GM10248 (cell line): ENCODE measurements around the gene MTMR3.
"Not testable (repeated sequence)": the region's sequence is repeated elsewhere in the genome, so short reads cannot be mapped to it uniquely, and the experiment has no call there.

Experiments used
- CTCF ChIA-PET: fragments of 300-600 bp; sonication (Branson Sonifier 250); formaldehyde crosslinking; extraction: SDS; loops from one replicate; lab custom pipeline; 2021; ENCODE audit warnings: antibody characterized with exemption; lab: Yijun Ruan, JAX
- POLR2A ChIA-PET: fragments of 350-650 bp; sonication (Branson Sonifier 250); formaldehyde crosslinking; extraction: SDS; loops from one replicate; lab custom pipeline; 2020; ENCODE audit warnings: antibody characterized with exemption; lab: Yijun Ruan, JAX
- DNase-seq: peaks from one replicate; pipeline ENCODE4 v3.0.0; 2012; ENCODE audit errors: extremely low spot score
- CTCF ChIP-seq: IDR thresholded peaks from 2 replicates; pipeline ENCODE4 v1.5.1; 2012; ENCODE audit warnings: mild to moderate bottlenecking, low read depth; ENCODE audit errors: extremely low read depth, missing control alignments, control extremely low read depth

The MTMR3 gene

GRCh38 chr22:29855611-29856181, 27.3 kb upstream of the MTMR3 start:
- DNase-seq = no peak
- no peak for TF ChIP-seq CTCF
- ChIA-PET CTCF (interaction anchor here (1.1 kb wide), 1 partner anchor 150 kb away, joined by 3 read pairs; no protein-coding TSS in a partner anchor), POLR2A (no interaction called here)

GRCh38 chr22:29856496-29856895, 26.5 kb upstream of the MTMR3 start:
- no peak for TF ChIP-seq CTCF
- CTCF ChIA-PET = interaction anchor here (1.1 kb wide), 1 partner anchor 149 kb away, joined by 3 read pairs; no protein-coding TSS in a partner anchor
- no peak for DNase-seq
- POLR2A ChIA-PET = interaction anchor here (0.7 kb wide), 1 partner anchor 810 kb away, joined by 3 read pairs; no protein-coding TSS in a partner anchor

GRCh38 chr22:29859030-29859429, 23.9 kb upstream of the MTMR3 start:
- DNase-seq, POLR2A ChIA-PET: not testable (repeated sequence)
- CTCF ChIA-PET = interaction anchor here (1.1 kb wide), 1 partner anchor 13 kb away, joined by 3 read pairs; no protein-coding TSS in a partner anchor

GRCh38 chr22:29860006-29860766, 22.8 kb upstream of the MTMR3 start:
- ChIA-PET CTCF (interaction anchor here (1.1 to 1.3 kb wide), 3 partner anchors 9 to 14 kb away, joined by 3 read pairs; no protein-coding TSS in a partner anchor), POLR2A (no interaction called here)
- no peak for TF ChIP-seq CTCF
- no peak for DNase-seq

- ChIA-PET POLR2A (no interaction called here), CTCF (interaction anchor here (1.0 to 1.8 kb wide), 5 partner anchors 8 to 31 kb away, joined by 3 to 7 read pairs (median 3); no protein-coding TSS in a partner anchor)
- no peak for DNase-seq
- TF ChIP-seq CTCF = no peak
Observed at GRCh38 chr22:29861672-29862297, 21.2 kb upstream of the MTMR3 start.

- CTCF ChIA-PET, DNase-seq, POLR2A ChIA-PET: not testable (repeated sequence)
Observed at GRCh38 chr22:29865572-29865971, 17.4 kb upstream of the MTMR3 start.

- no peak for TF ChIP-seq CTCF
- no peak for DNase-seq
- CTCF ChIA-PET = no interaction called here
- POLR2A ChIA-PET = no interaction called here
Observed at GRCh38 chr22:29867260-29867659, 15.7 kb upstream of the MTMR3 start.
